Gastroesophageal sphincter (tissue), 4 donors: ENCODE data around the gene TCF4. TPM values are rescaled to one million over a fixed set of nuclear protein-coding genes. Genes with fewer than 3 reads are reported as not detected.

Source experiments
- ATAC-seq: fragments of 150-250 bp; one replicate; pipeline ENCODE4 v1.9.1; 2016; ENCODE audit warnings: mild to moderate bottlenecking, moderate library complexity
- H3K27ac ChIP-seq, 4 donors: fragments of 200-600 bp; sonication (generic) in 3 of 4; 1 replicate in 3 of 4; 2 replicates in 1 of 4; pipeline ENCODE4 v1.5.1; 2016 to 2019
- H3K27me3 ChIP-seq: fragments of 200-600 bp; sonication (generic); one replicate; pipeline ENCODE4 v1.5.1; 2019
- H3K36me3 ChIP-seq, 2 donors: fragments of 200-600 bp; sonication (generic); one replicate each; pipeline ENCODE4 v1.5.1; 2019; ENCODE audit warnings: control low read depth in 1 of 2
- H3K4me1 ChIP-seq, 3 donors: fragments of 200-600 bp; sonication (generic); 1 replicate in 2 of 3; 2 replicates in 1 of 3; pipeline ENCODE4 v1.5.1; 2016 to 2019; ENCODE audit warnings: control low read depth in 2 of 3
- H3K4me3 ChIP-seq, 2 donors: fragments of 200-600 bp; sonication (generic); one replicate each; pipeline ENCODE4 v1.5.1; 2019; ENCODE audit warnings: mild to moderate bottlenecking in 1 of 2, moderate library complexity in 1 of 2
- H3K9me3 ChIP-seq, 3 donors: fragments of 200-600 bp; sonication (generic); one replicate each; pipeline ENCODE4 v1.5.1; 2017 to 2019; ENCODE audit warnings: control low read depth in 2 of 3
- CTCF ChIP-seq, 4 experiments: fragments of 200-600 bp in 2 of 4; fragments of 450-650 bp in 2 of 4; sonication (generic) in 1 of 4; IDR thresholded peaks; one replicate each; pipeline ENCODE4 v1.5.1; 2017 to 2019; ENCODE audit warnings: antibody characterized with exemption in 4 of 4, mild to moderate bottlenecking in 2 of 4, moderate library complexity in 2 of 4
- EP300 ChIP-seq: sonication (generic); formaldehyde crosslinking; IDR thresholded peaks from one replicate; pipeline ENCODE4 v1.6.1; 2017; ENCODE audit warnings: antibody characterized with exemption, mild to moderate bottlenecking
- POLR2A ChIP-seq, 2 donors: fragments of 450-650 bp; IDR thresholded peaks; one replicate each; pipeline ENCODE4 v1.6.1; 2017; ENCODE audit warnings: antibody characterized with exemption in 2 of 2, mild to moderate bottlenecking in 2 of 2, moderate library complexity in 1 of 2
- POLR2AphosphoS5 ChIP-seq: sonication (generic); formaldehyde crosslinking; IDR thresholded peaks from one replicate; pipeline ENCODE4 v1.6.1; 2017; ENCODE audit warnings: antibody characterized with exemption
- WGBS, 2 donors: methylation state at CpG; one replicate each; pipeline ENCODE4 v1.1.5; 2018; ENCODE audit warnings: low coverage in 1 of 2; 5-methylcytosine and 5-hydroxymethylcytosine counted together
- small RNA-seq, 4 donors: library from RNA; depleted of rRNA; stranded (forward); fragments of <200 nt; gene quantifications; one replicate each; pipeline ENCODE3, GENCODE V24; 2016
- total RNA-seq, 4 donors: library from RNA; depleted of rRNA; stranded (reverse); fragments of >200 nt; gene quantifications; one replicate each; pipeline ENCODE4 v1.1.0, GENCODE V29; 2016

Gene TCF4
- total RNA-seq, 4 donors from 2014 or later = 64.1 to 87.6 (median 76.2) TPM

GRCh38 chr18:55186588-55186987 is 401.4 kb downstream of the TCF4 start:
- ATAC-seq = no peak

DNA sequence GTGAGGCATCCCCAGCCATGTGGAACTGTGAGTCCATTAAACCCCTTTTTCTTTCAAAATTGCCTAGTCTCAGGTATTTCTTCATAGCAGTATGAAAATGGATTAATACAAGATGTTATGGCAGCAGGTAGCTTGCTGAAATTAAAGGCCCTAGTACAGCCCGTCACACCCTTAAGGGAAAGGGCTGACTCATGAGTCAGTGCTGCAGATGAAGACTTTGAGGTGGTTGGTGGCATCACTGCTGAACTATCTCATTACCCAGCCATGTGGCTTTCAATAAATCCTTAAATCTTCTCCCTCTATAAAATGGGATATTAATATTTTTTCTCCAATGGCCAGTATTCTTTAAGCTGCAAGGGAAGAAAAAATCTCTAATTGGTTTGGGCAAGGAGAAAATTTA is 402.6 kb downstream of the TCF4 start:
- Histone ChIP-seq H3K4me3 (no peak overlapping the region), H3K4me1 (no peaks in the 10 kb centered on the region), H3K27me3 (no peaks in the 10 kb centered on the region), H3K27ac (no peak overlapping the region), H3K36me3 (no peaks in the 10 kb centered on the region), H3K9me3 (no peaks in the 10 kb centered on the region)
- no peak for TF ChIP-seq CTCF (IDR thresholded peaks at IDR 0.05)
- TF ChIP-seq POLR2AphosphoS5 = no peak
- no peak for TF ChIP-seq EP300
- no peak for ATAC-seq
- WGBS, 2 donors = 83% methylated on average over 1 of the region's 1 CpG; no CpG with 5 or more reads in 1 of the 2 donors

More at GRCh38 chr18:55186588-55186987, 401.4 kb downstream of the TCF4 start:
- no peaks in the 10 kb centered on the region for H3K27me3 ChIP-seq
- H3K4me1 ChIP-seq = no peaks in the 10 kb centered on the region
- H3K36me3 ChIP-seq = no peaks in the 10 kb centered on the region
- H3K9me3 ChIP-seq = no peaks in the 10 kb centered on the region
- H3K27ac ChIP-seq = no peak overlapping the region
- TF ChIP-seq POLR2AphosphoS5 (no peak), POLR2A (IDR thresholded peaks at IDR 0.05) (no peak), CTCF (IDR thresholded peaks at IDR 0.05) (no peak), EP300 (no peak)
- H3K4me3 ChIP-seq = no peak overlapping the region

DNA sequence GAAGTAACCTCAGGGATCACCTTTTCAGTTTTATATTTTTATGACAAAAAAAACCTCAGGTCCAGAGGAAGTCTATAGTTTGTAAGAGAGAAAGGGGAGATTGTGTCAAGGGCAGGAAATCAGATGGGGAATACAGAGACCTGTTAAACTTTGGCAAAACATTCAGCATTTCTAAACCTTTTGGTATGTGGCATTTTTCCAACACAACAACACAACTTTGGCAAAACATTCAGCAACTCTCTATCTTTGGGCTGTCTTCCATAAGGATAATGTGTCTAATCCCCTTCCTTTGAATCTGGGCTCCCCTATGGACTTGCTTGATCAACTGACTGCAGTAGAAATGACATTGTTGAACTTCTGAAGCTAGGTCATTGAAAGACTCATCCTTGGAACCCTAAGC is 408.2 kb downstream of the TCF4 start:
- Histone ChIP-seq H3K27me3 (no peaks in the 10 kb centered on the region), H3K27ac (no peak overlapping the region), H3K4me3 (no peak overlapping the region), H3K9me3 (peaks cover 0 to 4% (median 0%) of the 10 kb centered on the region in 3 donors), H3K4me1 (no peaks in the 10 kb centered on the region), H3K36me3 (no peaks in the 10 kb centered on the region)
- no peak for TF ChIP-seq CTCF (IDR thresholded peaks at IDR 0.05)
- TF ChIP-seq EP300 = no peak
- TF ChIP-seq POLR2A (IDR thresholded peaks at IDR 0.05) = no peak
- no peak for TF ChIP-seq POLR2AphosphoS5
- no peak for ATAC-seq

GRCh38 chr18:55179425-55179824 is 408.6 kb downstream of the TCF4 start:
- H3K4me3 ChIP-seq = no peak overlapping the region
- peaks cover 0 to 5% (median 0%) of the 10 kb centered on the region in 3 donors for H3K9me3 ChIP-seq
- H3K27ac ChIP-seq = no peak overlapping the region
- 70 to 72% methylated on average over 5 of the region's 5 CpGs for WGBS, 2 donors
- TF ChIP-seq EP300 (no peak), POLR2A (IDR thresholded peaks at IDR 0.05) (no peak), POLR2AphosphoS5 (no peak), CTCF (IDR thresholded peaks at IDR 0.05) (no peak)
- H3K27me3 ChIP-seq = no peaks in the 10 kb centered on the region
- ATAC-seq = no peak
- no peaks in the 10 kb centered on the region for H3K36me3 ChIP-seq
- H3K4me1 ChIP-seq = no peaks in the 10 kb centered on the region

DNA sequence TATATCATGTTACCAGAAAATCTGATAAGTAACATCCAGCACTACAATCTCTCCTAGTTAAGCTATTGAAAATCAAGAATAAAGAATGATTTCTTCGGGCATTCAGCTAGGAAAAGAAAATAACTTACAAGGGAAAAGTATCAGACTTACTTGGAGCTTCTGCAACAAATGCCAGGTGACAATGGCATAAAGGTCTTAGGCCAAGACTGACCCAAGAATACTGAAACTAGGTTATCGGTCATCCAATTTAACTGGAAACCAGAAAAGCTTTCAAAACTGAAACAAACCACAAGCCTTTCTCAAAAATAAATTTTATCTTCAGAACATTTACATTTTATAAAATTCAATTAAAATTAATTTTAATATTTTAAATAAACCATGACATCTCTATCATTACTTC is 414.7 kb downstream of the TCF4 start:
- ATAC-seq = no peak
- H3K27me3 ChIP-seq = no peaks in the 10 kb centered on the region
- H3K36me3 ChIP-seq = no peaks in the 10 kb centered on the region
- no peak overlapping the region for H3K27ac ChIP-seq
- TF ChIP-seq POLR2AphosphoS5 (no peak), EP300 (no peak), CTCF (IDR thresholded peaks at IDR 0.05) (no peak), POLR2A (IDR thresholded peaks at IDR 0.05) (no peak)
- H3K4me1 ChIP-seq = no peaks in the 10 kb centered on the region
- 78 to 88% methylated on average over 2 of the region's 2 CpGs for WGBS, 2 donors
- H3K9me3 ChIP-seq = peaks cover 0 to 11% (median 0%) of the 10 kb centered on the region in 3 donors
- H3K4me3 ChIP-seq = no peak overlapping the region

Small RNA genes lying within 50 kb of the gene (small RNA-seq; reads per million reads assigned to genes)
- gene MIR4529 = 0 to 1.1 (median 0.20) reads per million in 4 donors
